Stimulated activated CD4-positive, alpha-beta T cell treated with anti-CD3 and anti-CD28 coated beads, TNF-alpha, amount 100 ng/mL, for 4 hours (primary cell): ENCODE results near the gene PDIA5.

ENCODE experiments used
- DNase-seq, 3 experiments: peaks; one replicate each; pipeline ENCODE4 v3.0.0-alpha.2; 2020; ENCODE audit warnings: low read depth in 3 of 3

The PDIA5 gene

DNA sequence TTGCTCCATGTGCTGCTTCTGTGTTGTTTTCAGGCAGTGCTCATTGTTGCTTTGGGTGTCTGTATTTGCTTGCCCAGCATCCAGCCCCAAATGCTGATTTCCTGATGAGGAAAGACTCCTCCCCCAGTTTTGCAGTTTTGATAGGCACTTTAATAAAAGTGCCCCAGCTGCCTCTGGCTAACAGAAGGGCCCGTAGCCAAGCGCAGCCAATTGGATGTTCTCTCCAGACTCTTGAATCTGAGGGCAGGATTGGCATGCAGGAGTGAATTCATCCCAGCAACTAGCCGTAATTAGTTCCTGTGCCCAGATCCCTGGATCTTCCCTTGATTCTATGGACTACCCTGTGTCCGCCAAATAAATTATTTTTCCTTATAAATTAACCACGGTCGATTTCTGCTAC is 24.4 kb upstream of the PDIA5 start:
- DNase-seq: no peak

DNA sequence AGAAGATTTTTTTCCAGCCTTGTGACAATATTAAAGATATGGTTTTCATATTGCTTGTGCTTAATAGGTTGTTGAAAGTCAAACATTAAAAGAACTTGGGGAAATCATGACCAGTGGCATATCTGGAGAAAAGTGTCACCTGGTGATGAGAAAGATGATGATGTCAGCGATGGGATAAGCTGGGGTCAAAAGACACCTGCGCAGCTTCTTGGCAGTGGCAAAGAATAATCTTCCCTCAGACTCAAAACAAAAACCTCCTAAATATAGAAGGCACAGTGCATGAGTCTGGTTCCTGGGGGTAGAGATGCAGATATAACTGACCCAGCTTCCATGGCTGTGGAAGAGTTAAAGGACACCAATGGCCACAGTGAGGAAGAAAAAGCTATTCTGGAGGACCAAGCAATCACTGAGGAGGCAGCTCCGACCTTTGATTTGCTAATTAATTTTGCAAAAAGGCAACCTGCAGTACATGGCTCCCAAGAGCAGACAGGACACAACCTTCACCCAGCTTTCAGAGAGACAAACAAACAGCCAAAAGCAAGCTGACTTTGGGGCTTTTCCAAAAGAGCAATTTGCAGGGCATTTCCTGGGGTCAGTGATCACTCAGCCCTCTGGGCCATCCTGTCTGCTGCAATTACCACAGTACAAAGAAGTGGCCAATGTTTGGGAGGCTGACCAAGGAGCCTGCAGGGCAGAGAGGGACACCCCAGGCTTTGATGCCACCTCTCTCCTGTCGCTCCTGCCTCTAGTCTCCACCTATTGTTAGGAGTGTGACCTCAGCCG is 21.7 kb upstream of the PDIA5 start:
- DNase-seq: no peak

DNA sequence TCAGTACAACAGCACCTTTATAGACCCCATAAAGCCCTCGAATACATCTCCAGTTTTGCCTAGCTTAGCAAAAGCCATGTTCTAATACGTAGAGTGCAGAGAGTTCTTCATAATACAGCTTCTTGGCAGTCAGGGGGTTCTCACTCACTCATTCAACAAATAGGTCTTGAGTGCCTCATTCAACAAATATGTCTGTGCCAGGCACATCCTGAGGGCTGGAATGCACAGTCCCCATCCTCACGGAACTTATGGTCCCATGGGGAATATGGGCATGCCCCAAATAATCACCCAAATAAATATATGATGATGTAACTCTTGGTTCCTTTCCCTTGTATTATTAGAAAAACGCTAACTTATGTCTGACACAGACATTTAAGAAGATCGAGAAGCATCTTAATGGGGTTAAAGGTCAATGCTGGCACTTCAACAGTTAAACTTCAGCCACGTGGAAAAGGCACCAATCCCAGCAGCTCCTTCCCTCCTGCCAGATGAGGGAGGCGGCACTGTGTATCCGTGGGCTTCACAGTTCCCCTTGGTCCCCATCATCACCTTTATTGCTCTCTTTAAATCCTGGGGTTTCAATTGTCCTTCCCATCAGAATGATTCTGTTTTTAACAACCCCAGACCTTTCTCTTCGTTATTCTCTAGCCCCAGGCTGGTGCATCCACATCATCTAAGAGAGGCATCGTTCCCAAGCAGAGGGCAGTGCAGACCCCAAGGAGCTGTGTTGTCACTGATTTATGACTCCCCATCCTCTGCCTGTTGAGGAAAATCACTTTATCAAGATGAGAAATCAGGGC is 20.4 kb upstream of the PDIA5 start:
- no peak for DNase-seq

DNA sequence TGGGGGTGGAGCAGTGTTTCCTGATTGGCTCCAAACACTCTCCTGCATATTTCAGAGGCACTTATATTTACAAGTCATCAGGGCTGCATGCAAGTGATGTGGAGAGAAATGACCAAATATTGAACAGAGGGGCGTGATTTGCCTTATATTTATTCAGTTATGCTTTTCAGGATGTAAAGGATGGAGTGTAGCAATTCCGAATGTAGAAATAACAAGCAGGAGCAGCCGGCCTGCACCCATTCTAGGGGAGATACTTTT is 19.8 kb upstream of the PDIA5 start:
- no peak for DNase-seq

DNA sequence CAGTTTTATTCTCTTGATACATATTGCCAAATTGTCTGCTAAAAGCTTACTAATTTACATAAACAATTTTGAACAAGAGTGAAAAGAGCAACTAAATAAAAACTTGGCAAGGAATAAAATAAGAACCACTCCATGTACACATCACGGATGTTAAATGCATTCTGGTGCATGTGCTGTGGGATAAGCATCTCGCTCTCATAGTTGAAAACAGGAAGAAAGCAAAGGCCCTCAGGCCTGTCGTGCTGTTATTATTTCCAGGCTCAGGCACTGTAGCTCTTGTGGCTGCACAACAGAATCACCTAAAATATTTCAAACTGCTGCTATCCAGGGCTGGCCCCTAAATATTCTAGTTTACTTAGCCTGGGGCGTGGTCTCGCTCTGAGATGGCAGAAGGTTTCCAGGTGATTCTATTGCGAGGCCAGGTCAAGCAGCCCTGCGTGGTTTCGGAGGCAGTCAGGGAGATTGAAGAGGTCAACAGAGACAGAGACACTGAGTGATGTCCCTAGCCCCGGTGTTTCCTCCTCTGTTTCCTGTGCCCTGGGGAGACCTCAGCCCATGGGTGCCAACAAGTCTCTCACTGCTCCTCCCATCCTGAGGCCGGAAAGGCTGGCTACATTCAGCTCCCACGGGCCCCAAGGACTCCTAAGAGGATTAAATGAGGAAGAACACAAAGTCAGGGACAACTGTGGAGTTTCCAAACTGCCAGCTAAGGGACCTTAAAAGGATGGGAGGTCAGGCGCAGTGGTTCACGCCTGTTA is 18.2 kb upstream of the PDIA5 start:
- no peak for DNase-seq

DNA sequence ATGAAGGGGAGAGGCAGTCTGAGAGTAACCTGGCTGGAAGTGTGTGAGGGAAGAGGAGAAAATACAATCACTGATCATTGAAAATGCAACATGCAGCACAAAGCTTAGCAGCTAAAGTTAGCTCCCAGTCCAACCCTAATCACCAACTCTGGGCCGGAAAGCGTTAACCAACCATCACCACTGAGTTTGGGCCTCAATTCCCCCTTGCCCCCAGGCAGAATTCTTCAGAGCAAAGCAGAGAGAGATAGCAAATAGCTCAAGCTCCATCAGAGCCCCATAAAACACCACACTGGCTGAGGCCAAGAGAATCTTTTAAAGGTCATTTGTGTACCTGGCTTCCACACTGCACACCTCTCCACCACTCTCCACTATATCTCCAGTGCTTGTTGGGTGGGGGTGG is 16.2 kb upstream of the PDIA5 start:
- DNase-seq: no peak

DNA sequence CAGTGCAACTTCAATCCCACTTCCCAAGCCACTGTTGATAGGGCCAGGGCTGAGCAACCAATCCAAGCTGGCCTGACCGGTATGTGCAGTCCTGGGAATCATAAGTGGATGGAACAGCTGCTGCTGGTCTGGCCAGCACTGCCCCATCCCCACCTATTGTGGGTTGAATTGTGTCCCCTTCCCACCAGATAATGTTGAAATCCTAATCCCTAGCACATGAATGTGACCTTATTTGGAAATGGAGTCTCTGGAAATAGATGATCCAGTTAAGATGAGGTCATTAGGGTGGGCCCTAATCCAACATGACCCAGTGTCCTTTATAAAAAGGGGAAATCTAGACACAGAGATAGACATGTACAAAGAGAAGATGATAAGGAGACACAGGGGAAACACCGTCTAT is 13.7 kb upstream of the PDIA5 start:
- DNase-seq: no peak

DNA sequence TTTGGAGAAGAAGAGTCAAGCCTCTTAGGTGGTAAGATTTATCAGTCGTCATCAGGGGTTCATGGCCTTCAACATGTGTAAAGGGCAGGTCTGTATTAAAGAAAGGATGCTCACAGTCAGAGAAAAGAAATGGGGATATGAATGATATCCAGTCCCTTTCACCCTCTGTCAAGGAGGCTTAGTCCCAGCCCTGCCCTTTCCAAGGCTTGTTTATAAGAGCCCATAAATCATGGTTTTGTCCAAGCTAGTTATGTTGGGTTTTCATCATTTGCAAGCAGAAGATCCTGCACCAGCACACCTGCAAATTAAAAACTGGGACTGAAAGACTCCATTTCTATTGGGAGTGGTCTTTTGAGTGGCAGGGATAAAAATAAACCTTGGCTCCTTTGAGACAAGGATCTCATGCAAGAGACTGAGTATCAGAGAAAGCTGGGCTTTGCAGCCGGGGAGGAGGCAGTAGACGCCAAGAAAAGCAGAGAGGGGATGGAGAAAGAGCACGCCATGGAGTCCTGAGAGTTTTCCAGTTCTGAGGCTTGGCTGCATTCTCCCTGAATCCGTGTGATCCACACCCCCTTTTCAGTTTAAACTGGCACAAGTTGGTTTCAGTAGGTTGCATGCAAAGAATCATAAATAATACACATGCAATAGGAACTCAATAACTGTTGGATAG is 12.6 kb upstream of the PDIA5 start:
- DNase-seq: no peak

DNA sequence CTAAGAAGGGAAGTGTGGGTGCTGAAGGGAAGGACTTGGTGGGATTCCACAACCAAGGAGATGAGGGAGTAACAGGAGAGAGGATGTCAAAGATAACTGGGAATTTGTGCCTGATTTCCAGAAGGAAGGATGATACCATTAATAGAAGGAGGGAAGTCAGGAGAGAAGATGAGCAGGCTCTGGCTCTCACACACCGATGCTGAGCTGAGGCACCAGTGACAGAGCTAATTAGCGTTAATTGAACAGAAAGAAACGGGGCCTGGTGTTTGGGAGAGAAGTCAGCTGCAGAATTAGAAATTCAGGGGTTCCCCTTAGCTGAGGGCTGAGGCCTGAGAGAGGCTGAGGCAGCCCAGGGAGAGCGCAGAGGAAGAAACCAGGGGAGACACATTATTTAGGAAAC is 11.9 kb upstream of the PDIA5 start:
- DNase-seq: no peak

DNA sequence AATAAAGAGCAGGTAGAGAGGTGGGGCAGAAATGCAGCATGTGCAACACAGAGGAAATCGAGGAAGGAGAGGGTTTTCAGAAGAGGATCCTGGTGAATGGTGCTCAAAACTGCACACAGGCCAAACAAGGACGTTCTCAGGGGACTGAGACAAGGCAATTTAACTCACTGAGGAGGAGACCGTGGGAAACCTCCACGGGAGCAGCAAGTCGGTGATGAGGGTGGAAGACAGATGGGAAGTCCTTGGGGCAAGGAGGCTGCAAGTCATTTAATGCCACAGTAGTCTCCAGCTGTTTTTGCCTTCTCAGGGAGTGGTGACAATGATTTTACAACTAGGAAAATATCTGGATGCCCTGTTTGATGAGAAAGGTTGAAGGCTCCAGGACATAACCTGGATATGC is 11.5 kb upstream of the PDIA5 start:
- DNase-seq: no peak

DNA sequence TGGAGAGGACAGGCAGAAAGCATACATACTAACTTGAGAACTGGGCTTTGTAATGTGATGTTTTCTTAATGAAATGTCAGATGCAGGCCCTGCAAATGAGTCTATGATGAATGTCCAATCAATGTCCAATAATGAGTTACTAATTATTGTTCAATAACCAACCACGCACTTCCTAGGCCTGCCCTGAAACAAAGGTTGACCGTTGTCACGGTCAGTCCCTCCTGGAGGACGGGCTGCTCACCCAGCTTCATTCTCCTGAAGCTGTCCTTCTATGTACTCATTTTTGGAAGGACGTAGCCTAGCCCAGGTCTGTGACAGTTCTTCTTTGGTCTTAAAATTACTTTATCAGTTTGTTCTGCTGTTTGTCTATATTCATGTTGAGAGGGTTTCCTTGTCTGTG is 8.3 kb upstream of the PDIA5 start:
- no peak for DNase-seq

DNA sequence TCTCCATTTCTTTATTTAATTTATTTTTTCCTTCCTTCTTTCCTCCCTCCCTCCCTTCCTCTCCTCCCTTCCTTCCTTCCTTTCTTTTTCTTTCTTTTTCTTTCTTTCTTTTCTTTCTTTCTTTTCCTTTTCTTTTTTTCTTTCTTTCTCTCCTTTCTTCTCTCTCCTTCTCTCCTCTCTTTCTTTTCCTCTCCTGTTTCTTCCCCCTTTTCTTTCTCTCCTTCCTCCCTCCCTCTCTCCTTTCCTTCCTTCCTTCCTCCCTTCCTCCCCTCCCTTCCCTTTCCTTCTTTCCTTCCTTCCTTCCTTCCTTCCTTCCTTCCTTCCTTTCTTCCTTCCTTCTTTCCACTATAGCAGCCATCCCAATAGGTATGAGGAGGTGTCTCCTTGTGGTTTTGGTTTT is 6.8 kb upstream of the PDIA5 start:
- DNase-seq: no peak

DNA sequence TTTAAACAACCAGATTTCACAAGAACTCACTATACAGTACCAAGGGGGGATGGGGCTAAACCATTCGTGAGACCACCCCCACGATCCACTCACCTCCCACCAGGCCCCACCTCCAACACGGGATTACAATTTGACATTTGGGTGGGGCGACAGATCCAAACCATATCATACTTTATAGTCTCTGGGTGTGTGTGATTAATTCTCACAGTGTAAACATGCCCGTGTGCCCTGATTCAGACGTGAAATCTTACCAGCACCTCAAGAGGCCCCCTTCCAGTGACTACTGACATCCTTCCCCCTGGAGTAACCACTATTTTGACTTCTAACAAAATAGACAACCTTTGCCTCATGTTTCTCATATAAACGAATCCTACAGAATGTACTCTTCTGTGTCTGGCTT is 5.0 kb upstream of the PDIA5 start:
- DNase-seq: no peak

DNA sequence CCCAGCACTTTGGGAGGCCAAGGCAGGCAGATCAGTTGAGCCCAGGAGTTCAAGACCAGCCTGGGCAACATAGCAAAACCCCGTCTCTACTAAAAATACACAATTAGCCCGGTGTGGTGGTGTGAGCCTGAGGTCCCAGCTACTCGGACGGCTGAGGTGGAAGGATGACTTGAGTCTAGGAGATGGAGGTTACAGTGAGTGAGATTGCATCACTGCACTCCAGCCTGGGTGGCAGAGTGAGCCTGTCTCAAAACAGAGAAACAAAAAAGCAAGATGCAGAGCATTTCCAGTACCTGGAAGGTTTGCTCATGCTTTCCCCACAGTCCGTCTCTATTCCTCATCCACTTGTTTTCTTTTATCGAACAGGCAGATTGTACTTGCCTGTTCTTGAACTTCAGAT is 3.8 kb upstream of the PDIA5 start:
- no peak for DNase-seq

DNA sequence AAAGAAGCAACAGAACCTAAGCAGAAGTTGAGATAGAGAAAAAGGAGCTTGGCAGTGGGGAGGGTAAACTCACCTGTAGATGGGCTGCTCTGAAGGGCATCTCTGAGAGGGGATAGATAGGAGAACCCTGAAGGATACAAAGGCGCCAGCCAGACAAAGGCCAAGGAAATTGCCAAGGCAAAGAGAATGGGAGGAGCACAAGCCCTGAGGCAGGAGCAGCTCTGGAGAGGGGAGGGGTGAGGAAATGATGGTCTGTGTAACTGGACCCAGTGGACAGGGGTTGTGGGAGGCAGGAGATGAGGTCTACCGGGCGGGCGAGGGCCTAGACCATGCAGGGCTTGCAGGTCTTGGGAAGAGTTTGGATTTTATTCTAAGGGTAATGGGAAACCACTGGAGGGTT is 2.3 kb upstream of the PDIA5 start:
- DNase-seq: no peak

DNA sequence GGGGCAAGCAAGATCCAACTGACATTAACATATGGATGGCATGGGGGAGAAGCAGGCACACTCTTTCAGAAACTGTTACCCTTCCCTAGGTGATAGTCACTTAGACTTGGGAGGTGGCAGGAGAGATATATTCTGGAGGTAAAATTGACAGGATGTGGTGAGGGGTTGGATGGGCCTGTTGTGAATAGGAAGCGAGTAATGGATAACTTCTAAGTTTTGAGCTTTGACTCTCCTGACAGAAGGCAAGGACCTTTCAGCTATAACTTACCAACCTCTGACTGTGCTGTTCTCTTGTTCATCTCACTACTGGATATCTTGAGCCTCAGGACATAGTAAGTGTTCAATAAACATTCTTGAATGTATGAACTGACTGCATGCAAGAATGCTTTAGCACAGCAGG is 1.9 kb upstream of the PDIA5 start:
- no peak for DNase-seq

DNA sequence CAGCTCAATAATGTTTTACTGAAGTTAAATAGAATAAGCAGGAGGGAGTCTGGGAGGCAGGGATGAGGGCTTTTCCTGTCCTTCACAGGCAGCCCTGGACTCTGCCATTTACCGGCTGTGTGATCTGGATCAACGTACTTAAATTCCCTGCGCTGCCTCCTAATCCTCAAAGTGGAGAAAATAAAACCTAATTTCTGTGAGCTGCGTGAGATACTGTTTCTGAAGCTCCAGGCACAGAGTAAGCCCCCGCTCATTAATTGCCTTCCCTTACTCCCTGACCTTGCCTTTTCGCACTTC is 278 bp upstream of the PDIA5 start:
- DNase-seq: no peak

DNA sequence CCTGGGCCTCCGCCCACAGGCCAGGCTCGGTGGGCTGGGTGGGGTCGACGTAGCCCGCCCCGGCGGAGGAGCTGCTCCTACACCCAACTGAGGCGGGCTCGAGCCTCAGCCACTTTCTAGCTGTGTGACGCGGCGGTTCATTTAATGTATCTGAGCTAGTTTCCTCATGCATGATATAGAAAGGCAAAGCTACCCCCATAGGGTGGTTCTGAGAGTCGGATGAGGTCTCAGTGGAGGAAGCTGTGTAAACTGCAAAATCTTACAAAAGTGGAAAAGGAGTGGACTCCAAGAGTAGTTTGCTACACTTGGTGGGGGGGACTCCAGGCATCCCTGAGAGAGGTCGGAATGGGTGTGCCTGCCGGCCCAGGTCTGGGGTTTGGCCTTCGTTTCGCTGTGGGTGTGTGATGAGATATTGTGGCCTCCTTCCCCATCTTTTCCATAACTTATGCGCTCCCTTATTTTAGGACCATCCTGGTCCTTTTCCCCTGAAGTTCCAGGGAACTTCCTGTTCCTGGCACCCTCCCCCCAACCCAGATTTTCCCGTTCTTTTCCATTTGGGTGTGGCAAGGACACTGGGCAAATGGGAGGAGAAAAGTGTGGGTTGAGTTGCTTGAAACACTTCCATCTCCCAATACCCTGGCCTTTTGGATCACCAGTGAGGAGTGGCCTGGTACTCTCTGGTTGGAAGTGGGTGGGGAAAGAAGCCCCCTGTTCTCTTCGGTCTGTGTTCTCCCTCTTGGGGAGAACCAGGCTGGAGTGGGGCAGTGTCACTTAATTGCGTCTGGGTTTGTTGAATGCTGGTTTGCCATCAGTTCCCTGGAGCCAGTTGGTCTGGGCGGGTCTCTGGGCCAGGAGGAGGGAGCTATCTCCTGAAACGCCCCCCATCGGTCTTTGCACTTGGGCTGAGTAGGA is 1.1 kb downstream of the PDIA5 start:
- no peak for DNase-seq

DNA sequence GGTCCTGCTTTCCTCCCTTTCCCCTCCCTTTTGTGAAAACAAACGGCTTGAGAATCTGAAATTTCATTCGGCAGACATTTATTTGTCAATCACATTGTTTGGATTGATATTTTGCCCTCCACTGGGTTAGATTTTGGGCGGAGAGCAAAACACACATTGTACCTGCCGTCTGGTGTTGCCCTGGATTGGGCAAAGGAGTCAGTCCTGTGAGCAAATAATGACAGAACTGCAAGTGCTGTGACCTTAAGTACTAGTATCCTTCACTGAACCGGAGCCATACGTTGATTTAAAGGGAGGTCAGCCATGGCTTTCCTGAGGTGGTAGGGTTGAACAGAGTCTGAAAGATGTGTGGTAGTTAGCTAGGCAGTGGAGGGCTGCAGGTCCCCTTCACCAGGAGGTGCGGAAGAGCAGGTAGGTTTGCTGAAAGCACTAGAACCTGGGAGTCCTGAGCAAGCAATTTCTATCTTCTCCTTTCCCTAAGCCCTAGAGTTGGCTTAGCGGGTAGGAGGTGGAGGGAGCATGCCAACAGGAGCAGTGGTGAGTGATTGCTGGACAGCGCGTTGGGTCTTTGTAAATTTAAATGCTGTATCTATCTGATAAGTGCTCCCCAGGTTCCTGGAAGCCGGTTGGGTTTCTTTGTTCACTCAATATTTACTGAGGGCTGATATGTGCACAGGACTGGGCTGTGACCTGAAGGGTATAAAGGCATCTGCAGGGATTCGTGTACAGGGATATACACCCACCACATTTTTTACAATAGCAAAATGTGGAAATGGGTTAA is 2.0 kb downstream of the PDIA5 start:
- no peak for DNase-seq

DNA sequence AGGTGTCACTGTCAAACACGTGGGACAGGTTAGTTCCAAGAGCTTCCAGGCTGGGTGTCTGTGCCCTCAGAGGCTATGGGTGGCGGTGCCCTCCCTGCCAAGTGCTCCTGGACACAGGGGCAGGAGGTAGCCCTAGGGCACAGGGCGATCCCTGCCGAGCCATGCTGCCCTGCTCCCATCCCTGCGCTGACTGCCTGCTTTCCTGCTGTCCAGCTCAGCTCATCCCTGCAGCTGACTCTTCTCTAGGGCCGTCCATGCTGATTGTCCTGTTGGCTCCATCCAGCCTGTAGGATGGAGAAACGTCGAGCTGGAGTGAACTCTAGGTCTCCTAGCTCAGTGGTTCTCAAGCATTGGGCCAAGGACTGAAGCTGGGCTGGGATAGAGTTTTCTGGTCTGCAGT is 3.7 kb downstream of the PDIA5 start:
- no peak for DNase-seq

DNA sequence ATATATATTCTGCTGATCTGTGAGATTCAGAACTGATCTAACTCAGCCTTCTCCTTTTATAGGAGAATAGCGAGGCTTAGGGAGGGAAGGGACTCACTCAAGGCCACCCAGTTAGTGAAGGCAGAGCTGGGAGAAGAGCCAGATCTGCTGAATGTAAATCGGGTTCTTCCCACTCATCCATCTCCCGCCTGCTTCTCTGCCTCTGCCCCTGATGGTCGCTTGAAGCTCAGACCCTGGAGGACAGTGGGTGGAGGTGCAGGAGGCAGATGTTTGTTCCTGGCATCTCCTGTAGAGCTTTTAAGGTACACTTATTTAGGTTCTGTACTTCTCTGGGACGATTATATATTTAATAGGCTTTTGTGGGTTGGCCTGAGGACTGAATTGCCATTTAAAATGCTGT is 4.3 kb downstream of the PDIA5 start:
- no peak for DNase-seq
